Activated T-cell treated with anti-CD3 and anti-CD28 coated beads for 48 hours (primary cell): Measurements from ENCODE around the gene EHMT2.

Experiments
- DNase-seq: peaks from one replicate; pipeline ENCODE4 v3.0.0-alpha.2; 2020; ENCODE audit warnings: low read depth

EHMT2 gene

GRCh38 chr6:31888276-31889258, 8.9 kb downstream of the EHMT2 start:
- DNase-seq, result peak; percentile 45

GRCh38 chr6:31887173-31888007, 10.1 kb downstream of the EHMT2 start:
- no peak for DNase-seq

- no peak for DNase-seq
Measured at GRCh38 chr6:31886541-31886991, 10.9 kb downstream of the EHMT2 start.

GRCh38 chr6:31884528-31885035, 12.9 kb downstream of the EHMT2 start:
- no peak for DNase-seq

GRCh38 chr6:31883676-31884075, 13.8 kb downstream of the EHMT2 start:
- DNase-seq, result no peak

- no peak for DNase-seq
Measured at GRCh38 chr6:31882344-31882743, 15.2 kb downstream of the EHMT2 start.

GRCh38 chr6:31881136-31881859, 16.2 kb downstream of the EHMT2 start:
- no peak for DNase-seq

- no peak for DNase-seq
Measured at GRCh38 chr6:31880616-31881015, 16.9 kb downstream of the EHMT2 start.

- DNase-seq, result no peak
Measured at GRCh38 chr6:31879901-31880300, 17.6 kb downstream of the EHMT2 start.

- no peak for DNase-seq
Measured at GRCh38 chr6:31879143-31879542, 18.4 kb downstream of the EHMT2 start.

GRCh38 chr6:31878726-31879125, 18.8 kb downstream of the EHMT2 start, which contains the start of gene SLC44A4:
Gene SLC44A4 (minus strand): TSS chr6:31878997. CDS start chr6:31878980, 17 bp downstream.
- no peak for DNase-seq

- DNase-seq, result no peak
Measured at GRCh38 chr6:31878222-31878621, 19.3 kb downstream of the EHMT2 start.

GRCh38 chr6:31877651-31878161, 19.8 kb downstream of the EHMT2 start:
- DNase-seq, result no peak

- DNase-seq, result no peak
Measured at GRCh38 chr6:31877125-31877650, 20.3 kb downstream of the EHMT2 start.

GRCh38 chr6:31876357-31876756, 21.1 kb downstream of the EHMT2 start:
- DNase-seq, result no peak

GRCh38 chr6:31875877-31876276, 21.6 kb downstream of the EHMT2 start:
- no peak for DNase-seq

GRCh38 chr6:31874836-31875572, 22.5 kb downstream of the EHMT2 start:
- no peak for DNase-seq

- DNase-seq, result no peak
Measured at GRCh38 chr6:31874084-31874670, 23.3 kb downstream of the EHMT2 start.

- DNase-seq, result no peak
Measured at GRCh38 chr6:31871046-31871659, 26.3 kb downstream of the EHMT2 start.
